DMS53 treated with DMSO at 0.1 percent for 48 hours (cell line): Measurements from ENCODE around the gene UGT1A1.

Source experiments
- DNase-seq: peaks from one replicate; lab custom pipeline; 2025; ENCODE audit not compliant: unreplicated experiment; lab: John Stamatoyannopoulos, UW

Gene UGT1A1

GRCh38 chr2:233794128-233794658, 34.1 kb downstream of the UGT1A1 start:
- no peak for DNase-seq

DNA sequence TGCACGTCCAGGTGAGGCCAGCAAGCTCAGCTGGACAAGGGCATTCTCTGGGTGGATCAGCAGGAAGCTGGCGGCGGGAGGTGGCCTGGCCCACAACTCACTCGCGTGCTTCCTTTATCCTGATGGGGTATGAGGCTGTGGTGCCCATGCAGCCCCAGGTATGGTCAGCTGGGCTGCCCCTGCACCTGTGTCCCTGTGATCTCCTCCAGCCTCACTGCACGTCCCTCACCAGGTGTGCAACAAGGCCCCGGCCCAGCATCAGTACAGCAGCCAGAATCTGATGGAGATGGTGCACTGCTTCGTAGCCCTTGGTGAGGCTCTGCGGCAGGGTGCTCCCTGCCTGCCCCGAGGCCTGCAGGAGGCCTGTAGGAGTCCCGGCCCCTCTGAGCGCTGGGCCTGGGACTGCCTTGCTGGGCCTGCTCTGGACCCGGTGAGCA, 35.7 kb downstream of the UGT1A1 start:
- no peak for DNase-seq

- DNase-seq: no peak
These were observed 36.2 kb downstream of the UGT1A1 start for GRCh38 chr2:233796254-233796653.

DNA sequence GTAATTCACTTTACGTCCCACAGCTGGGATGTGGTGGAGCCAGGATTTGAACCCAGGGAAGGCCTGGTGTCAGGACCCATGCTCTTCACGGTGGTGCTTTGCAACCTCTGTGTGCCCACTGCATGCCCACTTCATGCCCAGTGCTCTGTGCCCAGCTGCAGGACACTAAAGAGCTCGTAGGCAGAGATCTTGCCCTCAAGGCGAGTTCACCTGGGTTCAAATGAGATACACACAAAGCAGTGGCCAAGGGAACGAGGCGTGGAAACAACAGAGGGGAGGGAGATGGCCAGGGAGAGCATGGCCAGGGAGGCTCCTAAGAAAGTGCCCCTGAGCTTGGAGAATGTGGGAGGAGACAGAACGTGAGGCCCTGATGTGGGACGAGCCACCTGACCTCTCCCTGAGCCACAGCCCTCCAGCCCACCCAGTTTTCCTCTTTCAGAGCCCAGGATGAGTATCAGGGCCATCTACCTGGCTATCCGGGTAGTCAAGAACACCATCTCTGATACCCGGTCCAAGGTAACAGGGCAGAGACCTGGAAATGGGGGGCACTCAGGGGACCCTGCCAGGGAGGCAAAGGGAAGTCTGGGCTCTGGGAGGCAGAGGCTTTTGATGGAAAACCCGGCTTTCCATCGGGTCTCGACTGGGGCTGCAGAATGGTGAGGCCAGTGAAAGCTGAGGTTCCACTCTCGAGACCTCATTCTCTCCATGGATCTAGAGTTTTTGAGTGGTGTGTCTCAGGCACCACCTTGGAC, 38.4 kb downstream of the UGT1A1 start:
- DNase-seq: no peak

- no peak for DNase-seq
These were observed 39.1 kb downstream of the UGT1A1 start for GRCh38 chr2:233799087-233799665.

DNA sequence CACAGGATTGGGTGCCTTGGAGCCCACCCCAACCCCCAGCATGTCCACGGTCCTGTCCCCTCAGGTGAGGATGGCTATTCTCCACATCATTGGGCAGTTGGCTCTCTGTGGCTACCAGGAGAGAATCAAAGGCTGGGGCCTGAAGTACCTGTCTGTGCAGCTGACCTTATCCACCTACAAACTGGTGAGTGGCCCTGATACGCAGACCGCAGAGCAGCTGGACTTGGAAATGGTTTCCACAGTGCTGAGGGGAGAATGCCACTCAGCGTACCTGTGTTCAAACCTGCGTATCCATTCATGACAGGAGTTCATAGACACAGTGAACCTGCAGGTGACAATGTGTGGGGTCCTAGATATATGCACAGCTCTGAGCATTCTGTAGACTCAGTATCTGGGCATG, 39.6 kb downstream of the UGT1A1 start:
- DNase-seq: no peak

- DNase-seq: no peak
These were observed 40.1 kb downstream of the UGT1A1 start for GRCh38 chr2:233800208-233800607.

GRCh38 chr2:233801357-233802131, 41.5 kb downstream of the UGT1A1 start:
- no peak for DNase-seq

GRCh38 chr2:233802132-233802815, 42.2 kb downstream of the UGT1A1 start:
- DNase-seq: no peak

GRCh38 chr2:233803292-233803911, 43.3 kb downstream of the UGT1A1 start:
- no peak for DNase-seq

- no peak for DNase-seq
These were observed 43.9 kb downstream of the UGT1A1 start for GRCh38 chr2:233803994-233804393.

DNA sequence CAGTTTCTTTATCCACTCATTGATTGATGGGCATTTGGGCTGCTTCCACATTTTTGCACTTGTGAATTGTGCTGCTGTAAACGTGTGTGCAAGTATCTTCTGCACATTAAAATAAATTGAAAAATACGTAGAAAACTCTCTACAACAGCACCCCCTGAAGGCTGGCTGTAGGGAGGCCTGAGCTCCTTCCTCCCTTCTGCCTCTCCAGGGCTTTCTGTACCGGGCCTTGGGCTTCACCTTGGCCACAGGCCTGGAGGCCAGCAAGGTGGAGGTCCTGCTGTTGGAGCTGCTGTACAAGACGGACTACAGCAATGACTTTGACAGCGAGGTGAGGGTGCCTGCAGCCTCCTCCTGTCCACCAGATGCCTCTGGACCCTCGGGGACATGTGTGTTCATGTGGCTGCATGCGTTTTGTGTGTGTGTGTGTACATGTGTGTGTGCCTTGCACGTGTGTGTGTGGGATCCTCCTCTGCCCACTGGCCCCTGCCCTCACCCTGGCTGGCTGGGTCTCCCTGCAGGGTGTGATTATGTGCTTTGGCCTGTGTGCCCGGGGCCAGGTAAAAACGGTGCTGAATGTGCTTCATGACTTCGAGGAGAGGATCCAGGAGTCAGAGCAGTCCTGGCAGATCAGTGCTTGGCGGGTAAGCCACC, 47.3 kb downstream of the UGT1A1 start:
- no peak for DNase-seq

DNA sequence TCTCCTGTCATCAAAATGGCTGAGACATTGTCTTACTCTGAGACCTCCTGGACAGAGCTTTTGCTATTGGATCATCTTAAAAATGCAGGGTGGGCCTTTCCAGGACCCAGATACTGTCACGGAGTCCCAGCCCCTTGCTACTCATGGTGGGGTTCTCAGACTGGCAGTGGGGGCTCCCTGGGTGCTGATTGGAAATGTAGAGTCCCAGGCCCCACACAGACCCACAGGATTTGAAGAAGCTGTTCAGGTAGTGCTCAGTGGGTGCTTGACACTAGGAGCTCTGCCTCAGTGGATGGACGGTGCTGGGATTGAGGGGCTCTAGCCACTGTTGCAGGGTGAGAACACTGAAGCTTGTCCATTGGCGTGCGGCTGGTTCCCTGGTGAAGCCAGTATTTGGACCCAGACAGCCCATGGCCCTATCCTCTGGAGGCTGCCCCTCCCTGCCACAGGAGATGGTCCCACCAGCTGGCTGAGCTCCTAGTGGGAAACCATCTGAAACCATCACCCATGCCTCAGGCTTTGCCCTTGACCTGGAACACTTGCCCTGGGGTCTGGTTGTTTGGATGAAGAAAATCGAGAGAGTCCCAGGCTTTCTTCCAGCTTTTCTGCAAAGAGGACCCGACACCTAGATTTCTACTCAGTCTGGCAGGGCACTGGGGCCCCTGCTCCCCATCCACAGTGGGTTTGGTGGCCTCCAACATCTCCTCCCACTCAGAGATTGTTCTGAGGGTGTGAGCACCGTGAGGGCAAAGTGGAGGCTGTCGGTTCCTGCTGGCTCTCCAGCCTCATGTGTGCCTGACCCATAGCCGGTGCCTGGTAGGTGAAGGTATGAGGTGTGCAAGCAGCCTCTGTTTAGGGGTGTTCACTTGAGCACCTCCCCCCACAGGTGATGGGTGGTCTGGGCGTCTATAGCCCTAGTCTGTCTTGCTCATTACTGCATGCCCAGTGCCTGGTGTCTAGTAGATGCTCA, 48.2 kb downstream of the UGT1A1 start:
- DNase-seq: no peak

GRCh38 chr2:233810385-233810784, 50.3 kb downstream of the UGT1A1 start:
- DNase-seq: no peak

DNA sequence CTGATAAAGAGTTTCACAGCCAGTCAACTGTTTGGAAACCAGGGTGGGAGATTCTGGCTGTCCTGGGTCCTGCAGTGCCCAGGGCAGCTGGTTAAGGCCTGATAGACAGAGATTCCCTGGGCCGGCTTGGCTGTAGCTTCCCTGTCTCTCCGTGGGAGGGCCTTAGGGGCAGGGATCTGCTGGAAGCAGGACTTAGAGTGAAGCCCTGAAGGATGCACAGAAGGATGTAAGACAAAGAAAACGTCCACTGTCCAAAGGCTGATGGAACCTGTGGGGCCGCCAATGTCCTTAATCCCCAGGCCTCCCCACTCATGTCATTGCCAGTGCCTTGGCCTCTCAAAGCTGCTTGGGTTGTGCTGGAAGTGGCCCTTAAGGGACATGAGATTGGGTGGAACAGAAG, 51.0 kb downstream of the UGT1A1 start:
- no peak for DNase-seq

- no peak for DNase-seq
These were observed 51.7 kb downstream of the UGT1A1 start for GRCh38 chr2:233811732-233812131.

GRCh38 chr2:233813236-233814055, 53.4 kb downstream of the UGT1A1 start:
- no peak for DNase-seq
